NK-92 treated with Interleukin-12 subunit alpha and Interleukin-12 subunit beta, amount 100 ng/mL, for 24 hours (cell line): ENCODE data around the gene OSBPL5.
"Not testable (repeated sequence)": the region's sequence is repeated elsewhere in the genome, so short reads cannot be mapped to it uniquely, and the experiment has no call there.

Experiments used
- DNase-seq: peaks from one replicate; lab custom pipeline; 2025; lab: John Stamatoyannopoulos, UW

OSBPL5 gene

GRCh38 chr11:3181725-3182461 lies 16.8 kb upstream of the OSBPL5 start:
- DNase-seq: no peak

DNA sequence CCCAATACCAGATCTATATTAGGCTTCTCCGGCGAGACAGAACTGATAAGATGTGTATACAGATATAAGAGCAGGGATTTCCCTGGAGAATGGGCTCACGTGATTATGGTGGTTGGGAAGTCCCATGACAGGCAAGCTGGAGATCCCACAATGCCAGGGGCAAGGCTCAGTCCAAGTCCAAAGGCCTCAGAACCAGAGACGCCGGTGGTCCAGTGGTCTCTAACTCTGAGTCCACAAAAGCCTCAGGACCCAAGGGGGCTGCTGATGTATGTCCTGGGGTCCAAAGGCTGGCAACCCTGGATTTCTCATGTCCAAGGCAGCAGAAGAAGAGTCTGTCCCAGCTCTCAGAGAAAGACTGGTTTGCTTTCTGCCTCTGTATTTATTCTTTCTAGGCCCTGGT lies 15.8 kb upstream of the OSBPL5 start:
- DNase-seq: no peak

GRCh38 chr11:3178349-3178748 lies 13.2 kb upstream of the OSBPL5 start:
- no peak for DNase-seq

DNA sequence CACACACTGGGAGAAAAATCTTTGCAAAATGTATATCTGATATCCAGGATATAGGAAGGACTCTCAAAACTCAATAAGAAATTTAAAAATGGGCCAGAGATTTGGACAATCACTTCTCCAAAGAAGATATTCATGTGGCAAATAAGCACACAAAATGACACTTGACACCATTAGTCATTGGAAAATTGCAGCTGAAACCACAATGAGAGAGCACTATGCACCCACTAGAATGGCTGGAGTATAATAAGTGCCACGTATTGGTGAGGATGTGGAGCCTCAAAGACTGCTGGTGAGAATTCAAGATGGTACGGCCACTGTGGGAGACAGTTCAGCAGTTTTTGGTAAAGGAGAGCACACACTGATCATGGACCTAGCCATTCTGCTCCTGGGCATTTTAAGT lies 12.8 kb upstream of the OSBPL5 start:
- no peak for DNase-seq

GRCh38 chr11:3176487-3176886 lies 11.4 kb upstream of the OSBPL5 start:
- DNase-seq: no peak

DNA sequence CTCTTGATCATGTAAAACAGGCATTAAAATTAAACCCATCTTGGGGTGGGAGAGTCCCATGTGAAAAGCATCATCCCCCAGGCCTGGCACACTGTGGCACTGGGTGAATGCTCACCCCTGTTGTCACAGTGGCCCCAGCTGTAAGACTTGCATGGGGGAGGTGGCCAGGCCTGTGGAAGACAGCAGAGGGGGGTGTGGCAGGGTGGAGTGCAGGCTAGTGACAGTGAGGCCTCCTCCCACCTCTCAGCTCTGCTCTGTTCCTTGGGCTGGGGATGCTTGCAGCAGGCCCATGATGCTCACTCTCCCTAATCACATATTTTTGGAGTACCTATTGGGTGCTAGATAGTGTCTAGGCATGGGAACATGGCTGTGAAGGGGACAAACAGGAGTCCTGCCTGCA lies 10.1 kb upstream of the OSBPL5 start:
- DNase-seq: no peak

- no peak for DNase-seq
Observed at GRCh38 chr11:3174387-3174786, 9.3 kb upstream of the OSBPL5 start.

- DNase-seq: no peak
Observed at GRCh38 chr11:3173795-3174194, 8.7 kb upstream of the OSBPL5 start.

GRCh38 chr11:3171931-3172560 lies 6.9 kb upstream of the OSBPL5 start:
- DNase-seq: no peak

DNA sequence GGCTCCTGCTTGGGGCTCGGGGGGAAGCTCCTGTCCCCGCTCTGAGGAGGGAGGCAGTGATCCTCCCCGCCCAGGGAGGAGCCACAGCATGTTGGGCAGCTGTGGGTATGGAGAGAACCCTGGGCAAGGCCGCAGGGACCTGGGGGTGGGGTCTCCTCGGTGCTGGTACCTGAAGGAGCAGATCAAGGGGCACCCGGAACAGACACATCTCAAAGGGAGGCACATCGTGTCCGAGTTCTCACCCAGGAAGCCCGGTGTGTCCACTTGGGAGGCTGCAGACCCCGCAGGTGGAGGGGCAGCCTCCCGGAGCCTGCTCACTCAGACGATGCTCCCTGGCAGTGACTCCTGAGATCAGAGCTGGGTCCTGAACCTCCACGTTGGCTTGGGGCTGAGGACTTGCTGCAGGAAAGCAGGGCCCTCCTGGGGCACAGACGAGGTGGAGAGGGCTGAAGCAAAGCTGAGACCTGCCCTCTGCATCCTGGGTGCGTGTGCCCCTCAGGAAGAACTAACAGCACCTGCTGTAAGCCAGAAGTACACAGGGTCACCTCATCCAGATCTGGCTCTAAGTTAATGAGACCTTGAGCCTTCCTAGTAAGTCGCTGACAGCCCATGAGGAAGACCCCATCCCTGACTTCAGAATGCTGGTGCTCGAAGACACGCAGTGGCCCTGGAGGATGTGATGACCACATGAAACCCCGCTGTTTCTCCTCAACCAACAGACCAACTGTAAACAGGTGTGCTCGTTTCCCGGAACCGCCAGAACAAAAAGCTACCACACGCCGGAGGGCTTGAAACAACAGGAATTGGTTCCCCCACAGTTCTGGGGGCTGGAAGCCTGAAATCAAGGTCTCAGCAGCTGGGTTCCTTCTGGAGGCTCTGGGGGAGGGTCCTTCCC lies 5.9 kb upstream of the OSBPL5 start:
- DNase-seq: no peak

- no peak for DNase-seq
Observed at GRCh38 chr11:3170044-3170755, 5.1 kb upstream of the OSBPL5 start.

DNA sequence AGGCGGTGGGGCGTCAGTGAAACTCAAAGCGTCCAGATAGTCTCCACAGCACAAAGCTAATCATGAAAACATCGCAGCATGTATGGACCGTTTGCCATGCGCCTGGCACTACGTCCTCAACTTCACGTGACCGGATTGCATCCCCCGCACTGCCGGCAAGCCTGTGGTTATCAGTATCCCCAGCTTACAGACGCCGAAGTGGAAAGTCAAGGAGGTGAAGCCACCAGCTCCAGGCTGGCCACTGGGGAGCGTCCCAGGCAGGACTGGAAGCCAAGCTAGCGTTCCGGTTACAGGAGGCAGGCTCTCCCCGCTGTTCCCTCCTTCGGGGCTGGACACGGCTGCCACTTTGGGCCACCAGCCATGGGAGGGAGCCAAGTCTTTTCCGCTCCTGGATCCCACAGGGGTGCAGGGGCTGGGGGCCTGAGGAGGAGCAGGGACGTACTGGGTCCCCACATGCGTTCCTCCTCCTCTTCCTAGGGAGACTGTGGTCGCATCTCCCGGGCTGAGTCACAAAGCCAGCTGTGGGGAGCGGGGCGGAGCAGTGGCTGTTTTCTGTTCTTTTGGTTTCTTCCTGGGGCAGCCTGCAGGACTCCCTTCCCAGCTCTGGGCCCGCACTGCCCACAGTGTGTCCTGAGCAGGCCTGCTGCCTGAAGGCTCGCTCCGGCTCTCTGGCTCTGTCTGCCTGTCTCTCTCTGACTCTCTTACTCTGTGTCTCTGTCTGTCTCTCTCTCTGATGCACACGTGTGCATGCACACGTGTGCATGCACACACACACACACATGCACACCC lies 4.3 kb upstream of the OSBPL5 start:
- DNase-seq: no peak

DNA sequence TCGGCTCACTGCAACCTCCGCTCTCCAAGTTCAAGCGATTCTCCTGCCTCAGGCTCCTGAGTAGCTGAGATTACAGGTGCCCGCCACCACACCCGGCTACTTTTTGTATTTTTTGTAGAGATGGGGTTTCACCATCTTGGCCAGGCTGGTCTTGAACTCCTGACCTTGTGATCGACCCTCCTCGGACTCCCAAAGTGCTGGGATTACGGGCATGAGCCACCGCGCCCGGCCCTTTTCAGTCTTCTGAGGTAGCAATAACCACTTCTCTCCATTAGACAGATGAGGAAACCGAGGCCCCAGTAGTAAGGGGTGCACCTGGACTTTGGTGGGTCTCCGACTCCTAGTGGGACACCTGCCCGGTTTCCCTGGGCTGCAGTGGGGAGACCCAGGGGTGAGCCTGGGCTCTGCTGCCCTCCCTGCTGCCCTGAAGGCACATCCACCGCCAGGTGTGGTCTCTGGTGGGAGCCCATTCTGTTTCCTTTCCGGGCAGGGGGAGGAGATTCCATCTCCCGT lies 3.7 kb upstream of the OSBPL5 start:
- DNase-seq: not testable (repeated sequence)

- DNase-seq: no peak
Observed at GRCh38 chr11:3167143-3168119, 2.3 kb upstream of the OSBPL5 start.

DNA sequence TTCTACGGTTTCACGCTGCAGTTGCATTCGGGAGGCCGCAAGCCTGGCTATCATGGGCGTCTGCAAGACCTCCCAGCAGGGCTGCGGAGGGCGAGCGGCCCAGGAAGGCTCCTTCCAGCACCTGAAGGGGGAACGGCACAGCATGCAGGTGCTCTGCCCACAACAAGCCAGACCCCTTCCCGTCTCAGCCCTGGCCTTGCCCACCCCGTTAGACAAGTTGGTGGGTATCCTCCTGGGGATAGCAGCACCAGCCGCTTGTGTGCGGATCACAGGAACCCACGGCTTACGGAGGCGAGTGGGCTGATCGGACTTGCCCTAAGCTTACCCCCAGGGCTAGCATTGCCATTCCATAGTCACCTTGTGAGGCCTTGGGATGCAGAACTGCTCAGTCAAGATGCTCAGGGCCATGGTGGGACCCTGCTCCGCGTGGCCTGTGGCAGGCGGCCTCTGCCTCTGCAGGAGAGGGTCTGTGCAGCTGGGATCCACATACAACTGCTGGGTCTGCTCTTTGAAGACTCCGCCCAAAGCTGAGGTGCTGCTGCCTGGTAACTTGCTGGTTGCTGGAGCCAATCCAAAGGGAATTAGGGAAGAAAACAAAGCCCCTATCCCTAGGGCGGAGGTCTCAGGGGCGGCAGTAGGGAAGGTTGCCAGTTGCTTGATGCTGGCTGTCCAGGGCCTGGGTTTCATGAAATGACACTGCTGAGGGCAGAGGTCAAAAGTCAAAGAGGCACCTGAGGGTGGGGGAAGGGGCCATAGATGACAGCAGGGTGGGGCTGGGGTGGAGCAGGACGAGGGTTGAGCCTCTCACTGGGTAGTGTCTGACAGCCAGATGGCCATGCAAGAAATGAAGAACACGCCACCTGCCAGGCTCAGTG lies 1.4 kb upstream of the OSBPL5 start:
- no peak for DNase-seq

GRCh38 chr11:3165916-3166267 lies 782 bp upstream of the OSBPL5 start:
- DNase-seq: no peak

DNA sequence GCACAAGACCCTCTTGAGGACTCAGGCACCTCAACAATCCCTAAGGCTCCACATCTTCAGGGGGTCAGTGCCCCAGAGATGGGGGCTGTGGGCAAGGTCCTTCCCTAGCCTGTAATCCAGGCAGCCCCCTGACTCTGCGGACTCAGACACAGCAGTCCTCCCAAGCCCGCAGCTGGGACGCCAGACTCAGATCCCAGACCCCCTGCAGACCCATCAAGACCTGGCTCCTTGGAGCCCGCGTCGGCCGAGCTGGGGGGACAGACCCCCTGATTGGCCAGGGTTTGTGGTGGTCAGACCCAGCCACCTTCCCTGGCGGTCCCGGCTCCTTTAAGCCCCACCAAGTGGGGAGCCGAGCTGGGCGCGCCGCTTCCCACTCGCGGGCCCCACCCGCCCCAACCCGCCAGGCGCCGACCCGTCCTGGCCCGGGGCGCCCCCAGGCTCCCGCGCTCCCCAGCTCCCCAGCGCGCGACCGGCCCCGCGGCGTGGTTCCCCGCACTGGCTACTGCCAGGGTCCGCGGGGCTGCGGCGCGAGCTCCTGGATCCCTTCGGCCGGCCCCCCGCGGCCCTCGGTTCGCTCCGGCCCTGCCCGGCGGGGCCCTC lies 458 bp downstream of the OSBPL5 start:
- no peak for DNase-seq

DNA sequence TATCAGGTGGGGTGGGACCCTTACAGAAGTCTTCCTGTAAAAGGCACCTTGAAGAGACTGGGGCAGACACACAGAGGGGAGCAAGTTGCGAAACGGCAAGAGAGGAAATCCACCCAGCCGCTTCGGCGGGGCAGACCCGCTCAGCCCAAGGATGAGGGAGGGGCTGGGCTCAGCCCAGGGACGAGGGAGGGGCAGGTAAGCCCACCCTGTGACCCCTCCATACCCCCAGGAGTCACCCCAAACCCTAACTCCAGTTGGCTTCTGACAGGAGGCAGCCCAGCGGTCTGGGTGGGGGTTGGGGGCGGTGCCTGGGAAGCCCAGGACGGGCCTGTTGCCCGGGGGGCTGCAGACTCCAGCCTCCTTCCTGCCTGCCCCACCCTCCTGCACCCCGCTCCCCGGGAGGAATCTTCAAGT lies 965 bp downstream of the OSBPL5 start:
- DNase-seq: no peak
